Measurements from ENCODE around the gene BMAL2. TPM values are rescaled to one million over a fixed set of nuclear protein-coding genes. Genes with fewer than 3 reads are reported as not detected.
A peak's percentile ranks its signal among the peaks of the same experiment; 100 is the strongest.

BMAL2 gene
- total RNA-seq, 1 experiment from 2014 or later = 21.5 TPM

DNA sequence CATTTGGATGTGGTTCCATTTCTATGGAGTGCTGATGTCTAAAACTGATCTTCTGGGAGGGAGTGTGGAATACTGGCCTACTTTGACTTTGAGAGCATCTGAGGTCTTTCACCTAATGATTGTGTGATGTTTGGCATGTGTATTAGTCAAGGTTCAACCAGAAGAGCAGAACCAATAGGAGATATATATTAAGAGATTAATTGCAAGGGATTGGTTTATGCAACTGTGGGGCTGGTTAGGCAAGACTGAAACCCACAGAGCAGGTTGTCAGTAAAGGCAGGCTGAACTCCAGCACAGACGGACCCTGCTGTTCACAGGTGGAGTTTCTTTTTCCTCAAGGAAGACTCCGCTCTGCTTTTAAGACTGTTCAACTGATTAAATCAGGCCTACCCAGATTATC lies 11.6 kb downstream of the BMAL2 start:
- no peak for ATAC-seq
- intact Hi-C loops (cut with micrococcal nuclease) = no loop called here
- CTCF ChIA-PET = no interaction called here
- no peak overlapping the region for H2AFZ ChIP-seq (ENCODE audit: low read depth, low read length, poor library complexity, severe bottlenecking)
- POLR2A ChIA-PET = no interaction called here
- H3K9me3 ChIP-seq (ENCODE audit: control insufficient read depth in 1 of 2, insufficient read depth in 1 of 2, low read depth in 1 of 2, low read length in 2 of 2) = no peaks in the 10 kb centered on the region
- no peaks in the 10 kb centered on the region for H3K36me3 ChIP-seq (ENCODE audit: control insufficient read depth in 1 of 2, insufficient read depth in 2 of 2, low read length in 2 of 2)
- no peak overlapping the region for H3K27ac ChIP-seq (ENCODE audit: low read depth, low read length)
- peaks cover 38% of the 10 kb centered on the region for H3K79me2 ChIP-seq (ENCODE audit: insufficient read depth, low read length)
- RAD21 ChIA-PET (ENCODE audit: low non-redundant PET in 1 of 2, low total read pairs in 2 of 2, uncharacterized antibody in 2 of 2, unreplicated experiment in 2 of 2) = no interaction called here
- H3K4me1 ChIP-seq (ENCODE audit: control insufficient read depth in 1 of 2, insufficient read depth in 2 of 2, low read length in 2 of 2) = peaks cover 5 to 20% of the 10 kb centered on the region in 2 experiments; a peak in 1 of 4 replicates
- BruUV-seq (replicated peaks) = no TSS peak
- no peak overlapping the region for H3K9ac ChIP-seq (ENCODE audit: low read length)
- no peaks in the 10 kb centered on the region for H3K27me3 ChIP-seq (ENCODE audit: insufficient read depth, low read length)
- H3K4me2 ChIP-seq (ENCODE audit: low read length) = peak overlapping the region; percentile 20; the same call in 1 of the 2 replicates
- no peaks in the 10 kb centered on the region for H4K20me1 ChIP-seq (ENCODE audit: insufficient read depth)
- H3K4me3 ChIP-seq (replicated peaks in 1 of 2; ENCODE audit: low read depth in 1 of 2, low read length in 2 of 2) = no peak overlapping the region
- H3K9me2 ChIP-seq (ENCODE audit: insufficient read depth) = no peaks in the 10 kb centered on the region
- no peak for DNase-seq (ENCODE audit: low read depth, low spot score)
- no peak for TF ChIP-seq SIN3A (IDR thresholded peaks at IDR 0.05; ENCODE audit: low read depth)
- TF ChIP-seq EGR1 (IDR thresholded peaks at IDR 0.05; ENCODE audit: low read depth) = no peak
- TF ChIP-seq, protein P1, sequence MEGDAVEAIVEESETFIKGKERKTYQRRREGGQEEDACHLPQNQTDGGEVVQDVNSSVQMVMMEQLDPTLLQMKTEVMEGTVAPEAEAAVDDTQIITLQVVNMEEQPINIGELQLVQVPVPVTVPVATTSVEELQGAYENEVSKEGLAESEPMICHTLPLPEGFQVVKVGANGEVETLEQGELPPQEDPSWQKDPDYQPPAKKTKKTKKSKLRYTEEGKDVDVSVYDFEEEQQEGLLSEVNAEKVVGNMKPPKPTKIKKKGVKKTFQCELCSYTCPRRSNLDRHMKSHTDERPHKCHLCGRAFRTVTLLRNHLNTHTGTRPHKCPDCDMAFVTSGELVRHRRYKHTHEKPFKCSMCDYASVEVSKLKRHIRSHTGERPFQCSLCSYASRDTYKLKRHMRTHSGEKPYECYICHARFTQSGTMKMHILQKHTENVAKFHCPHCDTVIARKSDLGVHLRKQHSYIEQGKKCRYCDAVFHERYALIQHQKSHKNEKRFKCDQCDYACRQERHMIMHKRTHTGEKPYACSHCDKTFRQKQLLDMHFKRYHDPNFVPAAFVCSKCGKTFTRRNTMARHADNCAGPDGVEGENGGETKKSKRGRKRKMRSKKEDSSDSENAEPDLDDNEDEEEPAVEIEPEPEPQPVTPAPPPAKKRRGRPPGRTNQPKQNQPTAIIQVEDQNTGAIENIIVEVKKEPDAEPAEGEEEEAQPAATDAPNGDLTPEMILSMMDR (IDR thresholded peaks at IDR 0.05 in 2 of 3, conservative IDR thresholded peaks at IDR 0.05 in 1 of 3; ENCODE audit: borderline replicate concordance in 1 of 3, insufficient read depth in 1 of 3, low read depth in 2 of 3, low read length in 2 of 3) = no peak
- TF ChIP-seq, protein P2, sequence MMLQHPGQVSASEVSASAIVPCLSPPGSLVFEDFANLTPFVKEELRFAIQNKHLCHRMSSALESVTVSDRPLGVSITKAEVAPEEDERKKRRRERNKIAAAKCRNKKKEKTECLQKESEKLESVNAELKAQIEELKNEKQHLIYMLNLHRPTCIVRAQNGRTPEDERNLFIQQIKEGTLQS (IDR thresholded peaks at IDR 0.05) = no peak
- TF ChIP-seq EZH2phosphoT487 (IDR thresholded peaks at IDR 0.05; ENCODE audit: borderline replicate concordance) = no peak
- TF ChIP-seq EZH2 (IDR thresholded peaks at IDR 0.05) = no peak
- no peak for TF ChIP-seq ZFX (IDR thresholded peaks at IDR 0.05)
- TF ChIP-seq, protein P3, sequence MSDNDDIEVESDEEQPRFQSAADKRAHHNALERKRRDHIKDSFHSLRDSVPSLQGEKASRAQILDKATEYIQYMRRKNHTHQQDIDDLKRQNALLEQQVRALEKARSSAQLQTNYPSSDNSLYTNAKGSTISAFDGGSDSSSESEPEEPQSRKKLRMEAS (IDR thresholded peaks at IDR 0.05) = no peak
- TF ChIP-seq, protein P4, sequence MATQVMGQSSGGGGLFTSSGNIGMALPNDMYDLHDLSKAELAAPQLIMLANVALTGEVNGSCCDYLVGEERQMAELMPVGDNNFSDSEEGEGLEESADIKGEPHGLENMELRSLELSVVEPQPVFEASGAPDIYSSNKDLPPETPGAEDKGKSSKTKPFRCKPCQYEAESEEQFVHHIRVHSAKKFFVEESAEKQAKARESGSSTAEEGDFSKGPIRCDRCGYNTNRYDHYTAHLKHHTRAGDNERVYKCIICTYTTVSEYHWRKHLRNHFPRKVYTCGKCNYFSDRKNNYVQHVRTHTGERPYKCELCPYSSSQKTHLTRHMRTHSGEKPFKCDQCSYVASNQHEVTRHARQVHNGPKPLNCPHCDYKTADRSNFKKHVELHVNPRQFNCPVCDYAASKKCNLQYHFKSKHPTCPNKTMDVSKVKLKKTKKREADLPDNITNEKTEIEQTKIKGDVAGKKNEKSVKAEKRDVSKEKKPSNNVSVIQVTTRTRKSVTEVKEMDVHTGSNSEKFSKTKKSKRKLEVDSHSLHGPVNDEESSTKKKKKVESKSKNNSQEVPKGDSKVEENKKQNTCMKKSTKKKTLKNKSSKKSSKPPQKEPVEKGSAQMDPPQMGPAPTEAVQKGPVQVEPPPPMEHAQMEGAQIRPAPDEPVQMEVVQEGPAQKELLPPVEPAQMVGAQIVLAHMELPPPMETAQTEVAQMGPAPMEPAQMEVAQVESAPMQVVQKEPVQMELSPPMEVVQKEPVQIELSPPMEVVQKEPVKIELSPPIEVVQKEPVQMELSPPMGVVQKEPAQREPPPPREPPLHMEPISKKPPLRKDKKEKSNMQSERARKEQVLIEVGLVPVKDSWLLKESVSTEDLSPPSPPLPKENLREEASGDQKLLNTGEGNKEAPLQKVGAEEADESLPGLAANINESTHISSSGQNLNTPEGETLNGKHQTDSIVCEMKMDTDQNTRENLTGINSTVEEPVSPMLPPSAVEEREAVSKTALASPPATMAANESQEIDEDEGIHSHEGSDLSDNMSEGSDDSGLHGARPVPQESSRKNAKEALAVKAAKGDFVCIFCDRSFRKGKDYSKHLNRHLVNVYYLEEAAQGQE (IDR thresholded peaks at IDR 0.05; ENCODE audit: low read depth) = no peak
- no peak for TF ChIP-seq FOSL1 (IDR thresholded peaks at IDR 0.05; ENCODE audit: low read depth)

Data from HCT116 (cell line).